LNCaP clone FGC (cell line): Measurements from ENCODE around the gene SYT15.

ENCODE experiments used
- DNase-seq: peaks from one replicate; pipeline ENCODE4 v3.0.0-alpha.2; 2011; ENCODE audit warnings: low read depth
- H3K4me3 ChIP-seq: 2 replicates; pipeline ENCODE4 v1.5.1; 2011; ENCODE audit warnings: mild to moderate bottlenecking, low read depth, low read length, control low read depth
- CTCF ChIP-seq: IDR thresholded peaks from 2 replicates; pipeline ENCODE4 v1.5.1; 2012; ENCODE audit warnings: mild to moderate bottlenecking; ENCODE audit not compliant: control insufficient read depth, insufficient read depth; ENCODE audit errors: extremely low read depth

Gene SYT15

GRCh38 chr10:46538155-46538554 is 40.8 kb upstream of the SYT15 start:
- H3K4me3 ChIP-seq = no peak overlapping the region
- DNase-seq = no peak
- no peak for TF ChIP-seq CTCF

GRCh38 chr10:46538717-46539426 is 40.1 kb upstream of the SYT15 start:
- DNase-seq = no peak
- H3K4me3 ChIP-seq = no peak overlapping the region
- no peak for TF ChIP-seq CTCF

- no peak overlapping the region for H3K4me3 ChIP-seq
- TF ChIP-seq CTCF = no peak
- DNase-seq = no peak
Observed at GRCh38 chr10:46539596-46540411, 39.1 kb upstream of the SYT15 start.

- no peak for DNase-seq
- no peak overlapping the region for H3K4me3 ChIP-seq
- TF ChIP-seq CTCF = no peak
Observed at GRCh38 chr10:46540412-46541016, 38.4 kb upstream of the SYT15 start.

- no peak overlapping the region for H3K4me3 ChIP-seq
- TF ChIP-seq CTCF = no peak
- no peak for DNase-seq
Observed at GRCh38 chr10:46541017-46541661, 37.8 kb upstream of the SYT15 start.

- no peak for DNase-seq
- no peak overlapping the region for H3K4me3 ChIP-seq
- TF ChIP-seq CTCF = no peak
Observed at GRCh38 chr10:46541735-46542566, 37.0 kb upstream of the SYT15 start.
